ENCODE measurements around the gene SLCO2B1. TPM values are rescaled to one million over a fixed set of nuclear protein-coding genes. Genes with fewer than 3 reads are reported as not detected.

SLCO2B1 gene
- total RNA-seq, 1 experiment from 2014 or later, result not detected

DNA sequence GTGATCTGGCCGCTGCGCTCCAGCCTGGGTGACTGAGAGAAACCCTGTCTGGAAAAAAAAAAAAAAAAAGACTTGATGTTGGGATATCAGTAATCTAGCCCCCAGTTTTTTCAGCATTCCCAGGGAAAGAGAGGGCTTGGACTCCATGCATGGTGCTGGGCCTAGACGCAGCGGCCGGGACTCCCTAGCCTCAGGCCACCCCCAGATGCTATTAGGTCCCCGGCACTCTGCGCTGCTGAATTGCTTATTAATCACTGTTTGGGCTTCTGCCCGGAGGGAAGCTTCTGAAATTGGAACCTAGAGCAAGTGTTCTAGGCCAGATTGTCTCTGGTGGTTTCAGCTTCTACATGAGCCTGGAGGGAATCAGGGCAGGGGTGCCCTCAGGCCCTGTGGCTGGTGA lies 39.0 kb downstream of the SLCO2B1 start:
- no peak for DNase-seq
- no peaks in the 10 kb centered on the region for H3K36me3 ChIP-seq (ENCODE audit: insufficient read depth, low read length)

DNA sequence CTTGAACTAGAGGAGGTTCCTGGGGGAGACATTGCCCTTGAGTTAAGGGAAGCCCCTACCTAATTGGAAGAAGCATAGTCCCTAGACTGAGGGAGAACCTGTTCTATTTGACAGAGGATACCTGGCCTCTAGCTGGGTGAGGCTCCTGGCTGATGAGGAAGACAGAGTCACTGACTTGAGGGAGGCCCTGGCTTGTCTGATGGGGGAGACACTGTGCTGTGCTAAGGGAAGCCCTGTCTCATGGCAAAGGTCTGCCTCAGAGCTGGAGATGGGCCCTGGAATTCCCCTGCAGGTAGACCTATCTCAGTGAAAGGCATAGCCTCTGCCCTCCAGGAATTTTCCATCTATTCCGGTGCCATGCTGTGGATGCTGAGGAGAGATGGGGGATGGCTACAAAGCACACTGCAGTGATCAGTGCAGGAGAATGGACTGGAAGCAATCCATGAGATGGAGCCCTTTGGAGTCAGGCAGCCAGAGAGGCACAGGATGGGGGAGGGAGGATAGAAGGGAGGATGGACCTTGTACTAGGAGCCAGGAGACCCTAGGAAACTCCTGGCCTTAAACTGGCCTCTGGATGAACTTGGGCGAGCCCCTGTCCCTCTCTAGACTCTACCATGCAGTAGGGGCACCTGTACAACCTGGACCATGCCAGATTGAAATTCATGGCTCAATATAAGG lies 39.9 kb downstream of the SLCO2B1 start:
- H3K4me1 ChIP-seq (ENCODE audit: low read length), result no peaks in the 10 kb centered on the region
- DNase-seq, result no peak
- H3K36me3 ChIP-seq (ENCODE audit: insufficient read depth, low read length), result no peaks in the 10 kb centered on the region
- no peaks in the 10 kb centered on the region for H3K27me3 ChIP-seq (ENCODE audit: low read length)
- no peak overlapping the region for H3K27ac ChIP-seq (ENCODE audit: low read length)
- no peaks in the 10 kb centered on the region for H3K79me2 ChIP-seq (ENCODE audit: low read length)
- no peaks in the 10 kb centered on the region for H3K9me2 ChIP-seq (replicated peaks; ENCODE audit: insufficient read depth, low read length)
- no peak overlapping the region for H3K4me3 ChIP-seq (ENCODE audit: low read length)
- H3K4me2 ChIP-seq (ENCODE audit: low read depth, low read length, poor library complexity, severe bottlenecking), result no peak overlapping the region
- no peaks in the 10 kb centered on the region for H4K20me1 ChIP-seq (ENCODE audit: insufficient read depth, low read depth, low read length)
- no peaks in the 10 kb centered on the region for H3K9me3 ChIP-seq (ENCODE audit: low read length)
- H2AFZ ChIP-seq (ENCODE audit: low read length), result no peak overlapping the region
- H3K9ac ChIP-seq (ENCODE audit: low read length), result no peak overlapping the region

More for the DNA sequence above, 39.0 kb downstream of the SLCO2B1 start:
- Histone ChIP-seq H3K4me3 (ENCODE audit: low read length) (no peak overlapping the region), H3K27me3 (ENCODE audit: low read length) (no peaks in the 10 kb centered on the region), H3K79me2 (ENCODE audit: low read length) (no peaks in the 10 kb centered on the region), H3K27ac (ENCODE audit: low read length) (no peak overlapping the region), H3K9me2 (replicated peaks; ENCODE audit: insufficient read depth, low read length) (no peaks in the 10 kb centered on the region), H3K4me1 (ENCODE audit: low read length) (no peaks in the 10 kb centered on the region), H4K20me1 (ENCODE audit: insufficient read depth, low read depth, low read length) (no peaks in the 10 kb centered on the region), H3K9me3 (ENCODE audit: low read length) (no peaks in the 10 kb centered on the region), H3K9ac (ENCODE audit: low read length) (no peak overlapping the region), H3K4me2 (ENCODE audit: low read depth, low read length, poor library complexity, severe bottlenecking) (no peak overlapping the region), H2AFZ (ENCODE audit: low read length) (no peak overlapping the region)

DNA sequence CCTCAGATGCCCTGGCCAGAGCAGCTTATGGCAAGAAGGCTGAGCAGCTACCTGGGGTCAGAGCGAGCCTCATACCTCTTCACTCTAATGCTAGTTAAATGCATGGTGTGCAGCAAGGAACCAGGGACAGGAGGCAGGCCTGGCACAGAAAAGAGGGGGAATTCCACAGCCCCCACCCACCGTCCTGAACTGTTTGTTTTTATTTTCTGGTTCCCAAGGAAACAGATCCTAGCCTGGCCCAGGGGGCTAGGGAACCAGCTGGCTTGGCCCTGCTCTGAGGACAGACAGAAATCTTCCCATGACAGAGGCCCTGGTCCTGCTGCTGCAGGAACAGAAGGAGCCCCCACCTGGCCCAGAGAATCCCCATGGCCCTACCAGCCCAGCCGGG lies 40.4 kb downstream of the SLCO2B1 start:
- H3K4me3 ChIP-seq (ENCODE audit: low read length), result no peak overlapping the region
- no peak overlapping the region for H3K9ac ChIP-seq (ENCODE audit: low read length)
- no peaks in the 10 kb centered on the region for H4K20me1 ChIP-seq (ENCODE audit: insufficient read depth, low read depth, low read length)
- no peak overlapping the region for H3K4me2 ChIP-seq (ENCODE audit: low read depth, low read length, poor library complexity, severe bottlenecking)
- no peak overlapping the region for H2AFZ ChIP-seq (ENCODE audit: low read length)
- H3K27ac ChIP-seq (ENCODE audit: low read length), result no peak overlapping the region
- H3K36me3 ChIP-seq (ENCODE audit: insufficient read depth, low read length), result no peaks in the 10 kb centered on the region
- DNase-seq, result no peak
- H3K9me3 ChIP-seq (ENCODE audit: low read length), result no peaks in the 10 kb centered on the region
- no peaks in the 10 kb centered on the region for H3K9me2 ChIP-seq (replicated peaks; ENCODE audit: insufficient read depth, low read length)
- H3K79me2 ChIP-seq (ENCODE audit: low read length), result no peaks in the 10 kb centered on the region
- no peaks in the 10 kb centered on the region for H3K27me3 ChIP-seq (ENCODE audit: low read length)
- no peaks in the 10 kb centered on the region for H3K4me1 ChIP-seq (ENCODE audit: low read length)

DNA sequence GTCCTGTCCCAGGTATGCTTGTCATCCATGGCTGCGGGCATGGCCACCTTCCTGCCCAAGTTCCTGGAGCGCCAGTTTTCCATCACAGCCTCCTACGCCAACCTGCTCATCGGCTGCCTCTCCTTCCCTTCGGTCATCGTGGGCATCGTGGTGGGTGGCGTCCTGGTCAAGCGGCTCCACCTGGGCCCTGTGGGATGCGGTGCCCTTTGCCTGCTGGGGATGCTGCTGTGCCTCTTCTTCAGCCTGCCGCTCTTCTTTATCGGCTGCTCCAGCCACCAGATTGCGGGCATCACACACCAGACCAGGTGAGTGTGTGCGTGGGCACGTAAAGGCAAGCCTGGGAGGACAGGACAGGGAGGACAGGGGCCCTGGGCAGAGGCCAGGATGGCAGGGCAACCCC lies 42.4 kb downstream of the SLCO2B1 start:
- H3K27me3 ChIP-seq (ENCODE audit: low read length), result no peaks in the 10 kb centered on the region
- no peak overlapping the region for H3K9ac ChIP-seq (ENCODE audit: low read length)
- no peaks in the 10 kb centered on the region for H3K79me2 ChIP-seq (ENCODE audit: low read length)
- DNase-seq, result no peak
- H3K9me3 ChIP-seq (ENCODE audit: low read length), result no peaks in the 10 kb centered on the region
- no peak overlapping the region for H3K27ac ChIP-seq (ENCODE audit: low read length)
- H4K20me1 ChIP-seq (ENCODE audit: insufficient read depth, low read depth, low read length), result no peaks in the 10 kb centered on the region
- no peaks in the 10 kb centered on the region for H3K4me1 ChIP-seq (ENCODE audit: low read length)
- no peak overlapping the region for H3K4me3 ChIP-seq (ENCODE audit: low read length)
- H2AFZ ChIP-seq (ENCODE audit: low read length), result no peak overlapping the region
- H3K36me3 ChIP-seq (ENCODE audit: insufficient read depth, low read length), result no peaks in the 10 kb centered on the region
- no peak overlapping the region for H3K4me2 ChIP-seq (ENCODE audit: low read depth, low read length, poor library complexity, severe bottlenecking)
- no peaks in the 10 kb centered on the region for H3K9me2 ChIP-seq (replicated peaks; ENCODE audit: insufficient read depth, low read length)

DNA sequence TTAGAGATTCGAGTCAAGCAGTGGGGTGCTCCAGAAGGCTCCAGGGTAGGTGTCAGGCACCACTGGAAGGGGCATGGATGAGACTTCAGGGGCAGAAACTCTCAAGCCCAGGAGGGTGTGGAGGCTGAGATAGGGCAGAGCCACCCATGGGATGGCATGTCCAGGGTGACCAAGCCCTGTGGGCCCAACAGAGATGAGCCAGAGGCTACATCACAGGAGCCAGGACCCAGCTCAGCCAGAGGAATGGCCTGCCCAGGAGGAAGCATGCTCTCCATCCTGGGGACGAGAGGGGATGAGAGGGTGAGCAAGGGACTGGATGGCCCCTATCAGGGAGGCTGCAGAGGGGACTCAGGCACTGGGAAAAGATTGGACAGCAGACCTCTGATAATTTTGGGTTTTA lies 42.8 kb downstream of the SLCO2B1 start:
- no peaks in the 10 kb centered on the region for H4K20me1 ChIP-seq (ENCODE audit: insufficient read depth, low read depth, low read length)
- no peaks in the 10 kb centered on the region for H3K9me2 ChIP-seq (replicated peaks; ENCODE audit: insufficient read depth, low read length)
- no peaks in the 10 kb centered on the region for H3K4me1 ChIP-seq (ENCODE audit: low read length)
- H3K27ac ChIP-seq (ENCODE audit: low read length), result no peak overlapping the region
- no peaks in the 10 kb centered on the region for H3K27me3 ChIP-seq (ENCODE audit: low read length)
- no peak overlapping the region for H3K4me2 ChIP-seq (ENCODE audit: low read depth, low read length, poor library complexity, severe bottlenecking)
- H3K9ac ChIP-seq (ENCODE audit: low read length), result no peak overlapping the region
- H2AFZ ChIP-seq (ENCODE audit: low read length), result no peak overlapping the region
- DNase-seq, result no peak
- no peaks in the 10 kb centered on the region for H3K79me2 ChIP-seq (ENCODE audit: low read length)
- no peak overlapping the region for H3K4me3 ChIP-seq (ENCODE audit: low read length)
- H3K9me3 ChIP-seq (ENCODE audit: low read length), result no peaks in the 10 kb centered on the region
- H3K36me3 ChIP-seq (ENCODE audit: insufficient read depth, low read length), result no peaks in the 10 kb centered on the region

DNA sequence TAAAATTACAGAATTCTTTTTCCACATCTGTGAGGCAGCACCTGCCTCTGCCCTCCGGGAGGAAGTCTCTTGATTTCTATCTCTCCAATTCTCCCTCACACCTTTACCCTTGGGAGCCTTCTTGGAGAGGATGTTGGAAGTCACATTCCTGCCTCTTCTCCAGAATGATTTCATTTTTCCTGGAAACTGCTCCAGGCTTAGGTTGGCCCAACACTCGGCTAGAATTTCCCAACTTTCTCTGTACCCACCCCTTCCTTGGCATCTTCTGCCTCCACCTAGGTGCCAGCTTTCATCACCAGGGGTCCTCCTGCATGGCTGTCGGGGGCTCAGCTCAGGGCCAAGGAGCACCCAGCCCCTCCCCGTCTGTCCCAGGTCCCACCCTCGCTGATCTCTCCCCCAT lies 43.2 kb downstream of the SLCO2B1 start:
- no peaks in the 10 kb centered on the region for H3K9me2 ChIP-seq (replicated peaks; ENCODE audit: insufficient read depth, low read length)
- no peak overlapping the region for H3K27ac ChIP-seq (ENCODE audit: low read length)
- no peak for DNase-seq
- no peaks in the 10 kb centered on the region for H3K36me3 ChIP-seq (ENCODE audit: insufficient read depth, low read length)
- no peaks in the 10 kb centered on the region for H3K4me1 ChIP-seq (ENCODE audit: low read length)
- H3K9ac ChIP-seq (ENCODE audit: low read length), result no peak overlapping the region
- no peak overlapping the region for H3K4me2 ChIP-seq (ENCODE audit: low read depth, low read length, poor library complexity, severe bottlenecking)
- H2AFZ ChIP-seq (ENCODE audit: low read length), result no peak overlapping the region
- no peaks in the 10 kb centered on the region for H3K79me2 ChIP-seq (ENCODE audit: low read length)
- H3K27me3 ChIP-seq (ENCODE audit: low read length), result no peaks in the 10 kb centered on the region
- no peaks in the 10 kb centered on the region for H3K9me3 ChIP-seq (ENCODE audit: low read length)
- no peak overlapping the region for H3K4me3 ChIP-seq (ENCODE audit: low read length)
- H4K20me1 ChIP-seq (ENCODE audit: insufficient read depth, low read depth, low read length), result no peaks in the 10 kb centered on the region

DNA sequence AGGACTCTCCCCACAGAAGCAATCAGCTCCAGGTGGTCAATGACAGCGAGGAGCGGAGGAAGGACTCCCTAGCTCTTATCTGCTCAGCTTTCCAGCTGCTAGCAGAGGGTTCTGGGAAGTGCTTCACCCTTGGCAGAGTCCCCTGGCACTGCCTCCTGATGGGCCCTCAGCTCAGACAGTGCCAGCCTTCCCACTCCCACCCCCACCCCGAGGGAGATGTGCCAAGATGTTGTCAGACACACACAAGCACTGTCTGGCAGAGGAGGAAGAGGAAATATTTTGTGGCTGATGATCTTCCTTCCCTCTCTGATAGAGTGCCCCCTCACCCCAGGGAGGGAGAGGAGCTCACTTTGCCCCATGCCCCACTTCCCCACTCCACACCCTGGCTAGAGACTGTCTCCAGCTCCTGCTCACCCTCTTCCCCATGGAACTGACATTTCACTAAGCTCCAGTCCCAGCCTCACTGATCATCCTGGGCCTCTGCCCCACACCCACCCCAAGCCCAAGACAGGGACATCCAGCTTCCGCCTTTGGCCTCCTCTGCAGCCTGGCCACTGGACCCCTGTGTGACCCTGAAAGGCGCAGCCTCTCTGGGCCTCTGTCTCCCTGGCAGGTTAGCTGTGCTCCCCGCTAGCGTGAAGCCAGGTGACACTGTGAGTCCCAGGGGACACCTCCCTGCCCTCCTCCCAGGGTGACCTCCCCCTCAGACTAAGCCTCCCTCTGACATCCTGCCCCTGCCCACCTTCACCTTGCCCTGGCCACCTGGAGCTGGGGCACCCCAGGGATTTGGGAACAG lies 44.5 kb downstream of the SLCO2B1 start:
- Histone ChIP-seq H3K27me3 (ENCODE audit: low read length) (no peaks in the 10 kb centered on the region), H3K4me2 (ENCODE audit: low read depth, low read length, poor library complexity, severe bottlenecking) (no peak overlapping the region), H3K9me3 (ENCODE audit: low read length) (no peaks in the 10 kb centered on the region), H3K79me2 (ENCODE audit: low read length) (no peaks in the 10 kb centered on the region), H3K9ac (ENCODE audit: low read length) (no peak overlapping the region), H2AFZ (ENCODE audit: low read length) (no peak overlapping the region), H3K27ac (ENCODE audit: low read length) (no peak overlapping the region), H3K36me3 (ENCODE audit: insufficient read depth, low read length) (no peaks in the 10 kb centered on the region), H4K20me1 (ENCODE audit: insufficient read depth, low read depth, low read length) (no peaks in the 10 kb centered on the region), H3K9me2 (replicated peaks; ENCODE audit: insufficient read depth, low read length) (no peaks in the 10 kb centered on the region), H3K4me3 (ENCODE audit: low read length) (no peak overlapping the region), H3K4me1 (ENCODE audit: low read length) (no peaks in the 10 kb centered on the region)
- no peak for DNase-seq

DNA sequence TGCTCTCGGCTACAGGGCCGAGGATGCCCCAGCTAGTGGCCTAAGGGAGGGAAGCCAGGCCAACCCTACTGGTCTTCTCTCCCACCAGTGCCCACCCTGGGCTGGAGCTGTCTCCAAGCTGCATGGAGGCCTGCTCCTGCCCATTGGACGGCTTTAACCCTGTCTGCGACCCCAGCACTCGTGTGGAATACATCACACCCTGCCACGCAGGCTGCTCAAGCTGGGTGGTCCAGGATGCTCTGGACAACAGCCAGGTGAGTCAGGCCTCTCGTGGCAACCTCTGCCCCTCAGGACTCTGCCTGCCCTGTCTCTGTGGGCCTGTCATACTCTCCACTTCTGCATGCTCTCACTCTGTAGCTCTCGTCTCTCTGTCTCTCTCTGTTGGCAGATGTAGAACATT lies 45.5 kb downstream of the SLCO2B1 start:
- Histone ChIP-seq H3K4me1 (ENCODE audit: low read length) (no peaks in the 10 kb centered on the region), H3K4me2 (ENCODE audit: low read depth, low read length, poor library complexity, severe bottlenecking) (no peak overlapping the region)

More for the DNA sequence above, 45.5 kb downstream of the SLCO2B1 start:
- no peaks in the 10 kb centered on the region for H3K9me2 ChIP-seq (replicated peaks; ENCODE audit: insufficient read depth, low read length)
- no peaks in the 10 kb centered on the region for H4K20me1 ChIP-seq (ENCODE audit: insufficient read depth, low read depth, low read length)
- DNase-seq, result no peak
- H3K4me3 ChIP-seq (ENCODE audit: low read length), result no peak overlapping the region
- no peak overlapping the region for H3K9ac ChIP-seq (ENCODE audit: low read length)
- H3K36me3 ChIP-seq (ENCODE audit: insufficient read depth, low read length), result no peaks in the 10 kb centered on the region
- no peaks in the 10 kb centered on the region for H3K79me2 ChIP-seq (ENCODE audit: low read length)
- H3K27me3 ChIP-seq (ENCODE audit: low read length), result no peaks in the 10 kb centered on the region
- no peak overlapping the region for H2AFZ ChIP-seq (ENCODE audit: low read length)
- H3K27ac ChIP-seq (ENCODE audit: low read length), result no peak overlapping the region
- no peaks in the 10 kb centered on the region for H3K9me3 ChIP-seq (ENCODE audit: low read length)

Data from Karpas-422 (cell line).